Activated B cell treated with CpG ODN at 0.5 μM for 24 hours (primary cell): ENCODE results near the gene PTPN1. TPM values are rescaled to one million over a fixed set of nuclear protein-coding genes. Genes with fewer than 3 reads are reported as not detected.

ENCODE experiments used
- ATAC-seq: fragments of 200-7000 bp; cut with Tn5 transposase; one replicate; pipeline ENCODE4 v1.10.0; 2021; ENCODE audit warnings: low read depth, mild to moderate bottlenecking, moderate library complexity
- CTCF ChIA-PET: fragments of 350-600 bp; sonication (Branson Sonifier 250); formaldehyde crosslinking; loops from one replicate; lab custom pipeline; 2021; ENCODE audit warnings: antibody characterized with exemption; lab: Charles Lee
- POLR2A ChIA-PET: fragments of 350-600 bp; sonication (Branson Sonifier 250); formaldehyde crosslinking; loops from one replicate; lab custom pipeline; 2021; ENCODE audit warnings: antibody characterized with exemption; lab: Charles Lee
- DNase-seq: peaks from one replicate; pipeline ENCODE4 v3.0.0; 2022
- H3K27ac Mint-ChIP-seq: one replicate; pipeline ENCODE4 v1.8.0; 2020; ENCODE audit warnings: mixed read lengths
- H3K27me3 Mint-ChIP-seq: one replicate; pipeline ENCODE4 v1.8.0; 2021; ENCODE audit warnings: mixed read lengths
- H3K36me3 Mint-ChIP-seq: one replicate; pipeline ENCODE4 v1.8.0; 2021; ENCODE audit warnings: low read depth, mixed read lengths
- H3K4me1 Mint-ChIP-seq: one replicate; pipeline ENCODE4 v1.8.0; 2021; ENCODE audit warnings: mixed read lengths
- H3K4me3 Mint-ChIP-seq: one replicate; pipeline ENCODE4 v1.8.0; 2020; ENCODE audit warnings: mild to moderate bottlenecking, mixed read lengths
- H3K9me3 Mint-ChIP-seq: one replicate; pipeline ENCODE4 v1.8.0; 2020; ENCODE audit warnings: mixed read lengths
- CTCF ChIP-seq: fragments of 200-600 bp; IDR thresholded peaks from one replicate; pipeline ENCODE4 v1.8.0; 2022; ENCODE audit warnings: antibody characterized with exemption, mild to moderate bottlenecking
- intact Hi-C: fragments of 100-400 bp; cut with micrococcal nuclease; formaldehyde crosslinking; loops from one replicate; pipeline ENCODE4 v1.15.1; 2024
- total RNA-seq: library from RNA; stranded (reverse); gene quantifications from 2 replicates; pipeline ENCODE4 v1.2.3, GENCODE V29; 2022

PTPN1 gene
- total RNA-seq, 1 donor from 2014 or later: 227 TPM

DNA sequence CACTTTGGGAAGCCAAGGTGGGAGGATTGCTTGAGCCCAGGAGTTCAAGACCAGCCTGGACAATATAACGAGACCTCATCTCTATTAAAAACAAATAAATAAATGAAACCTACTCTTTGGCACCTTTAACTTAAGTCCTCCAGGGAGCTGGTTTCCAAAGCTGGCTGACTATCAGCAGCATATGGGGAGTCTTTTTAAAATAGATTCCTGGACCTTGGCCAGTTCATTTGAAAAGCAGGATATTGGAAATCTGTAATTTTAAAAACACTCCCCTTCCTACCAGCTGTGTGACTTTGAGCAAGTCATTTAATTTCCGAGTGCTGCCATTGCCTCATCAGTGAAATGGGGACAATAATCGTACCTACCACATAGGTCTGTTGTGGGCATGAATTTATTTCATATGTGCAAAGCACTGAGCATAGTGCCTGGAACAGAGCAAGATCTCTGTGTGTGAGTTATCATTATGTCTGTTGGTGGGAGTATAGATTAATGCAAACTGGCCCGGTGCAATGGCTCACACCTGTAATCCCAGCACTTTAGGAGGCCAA is 40.9 kb upstream of the PTPN1 start:
- Mint-ChIP-seq H3K27ac (no peak overlapping the region), H3K9me3 (no peaks in the 10 kb centered on the region), H3K27me3 (no peaks in the 10 kb centered on the region), H3K4me1 (peaks cover 36% of the 10 kb centered on the region), H3K36me3 (no peaks in the 10 kb centered on the region), H3K4me3 (no peak overlapping the region)
- POLR2A ChIA-PET: interaction anchor here (0.5 kb wide), 1 partner anchor 368 kb away, joined by 5 read pairs; no protein-coding TSS in a partner anchor
- CTCF ChIA-PET: interaction anchor here (0.6 kb wide), 1 partner anchor 282 kb away, joined by 3 read pairs; no protein-coding TSS in a partner anchor
- intact Hi-C loops: loop anchor here (10.0 kb wide), 1 partner anchor 494 kb away; no protein-coding TSS in a partner anchor
- no peak for DNase-seq
- ATAC-seq: no peak
- no peak for TF ChIP-seq CTCF

GRCh38 chr20:50469796-50470195 is 40.4 kb upstream of the PTPN1 start:
- Mint-ChIP-seq H3K27me3 (no peaks in the 10 kb centered on the region), H3K4me1 (peaks cover 34% of the 10 kb centered on the region), H3K27ac (no peak overlapping the region), H3K9me3 (no peaks in the 10 kb centered on the region), H3K36me3 (no peaks in the 10 kb centered on the region), H3K4me3 (no peak overlapping the region)
- DNase-seq: no peak
- CTCF ChIA-PET: no interaction called here
- ATAC-seq: no peak
- POLR2A ChIA-PET: no interaction called here
- intact Hi-C loops: loop anchor here (5.0 to 10.0 kb wide), 2 partner anchors 352 to 495 kb away; no protein-coding TSS in a partner anchor
- TF ChIP-seq CTCF: no peak

DNA sequence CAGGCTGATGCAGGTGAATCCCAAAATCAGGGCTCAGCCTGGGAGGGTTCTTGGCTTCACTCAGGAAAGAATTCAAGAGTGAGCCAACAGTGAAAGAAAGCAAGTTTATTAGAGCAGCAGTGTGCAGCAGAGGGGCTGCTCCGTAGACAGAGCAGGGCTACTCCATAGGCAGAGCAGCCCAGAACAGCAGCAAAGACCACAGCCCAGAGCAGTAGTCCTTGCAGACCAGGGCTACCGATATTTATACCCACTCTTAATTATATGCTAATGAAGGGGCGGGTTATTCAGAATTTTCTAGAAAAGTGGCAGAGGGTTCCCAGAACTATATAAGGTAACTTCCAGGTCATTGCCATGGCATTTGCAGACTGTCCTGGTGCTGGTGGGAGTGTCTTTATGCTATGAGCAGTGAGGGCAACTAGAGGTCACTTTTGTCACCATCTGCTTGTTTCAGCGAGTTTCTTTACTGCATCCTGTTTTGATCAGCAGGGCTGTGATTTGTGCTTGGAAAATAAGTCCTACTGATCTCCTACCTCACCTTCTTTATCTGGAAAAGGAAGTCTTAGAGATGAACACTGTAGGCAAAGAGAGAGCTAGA is 39.8 kb upstream of the PTPN1 start:
- Mint-ChIP-seq H3K36me3 (no peaks in the 10 kb centered on the region), H3K27ac (no peak overlapping the region), H3K4me3 (no peak overlapping the region), H3K27me3 (no peaks in the 10 kb centered on the region), H3K9me3 (no peaks in the 10 kb centered on the region), H3K4me1 (peaks cover 34% of the 10 kb centered on the region)
- ChIA-PET CTCF (interaction anchor here (0.8 to 1.3 kb wide), 2 partner anchors 100 to 291 kb away, joined by 3 read pairs; no protein-coding TSS in a partner anchor), POLR2A (interaction anchor here (1.6 kb wide), 1 partner anchor 43 kb away, joined by 5 read pairs; no protein-coding TSS in a partner anchor)
- intact Hi-C loops: loop anchor here (5.0 kb wide), 1 partner anchor 353 kb away; no protein-coding TSS in a partner anchor
- DNase-seq (no peak), ATAC-seq (no peak)
- TF ChIP-seq CTCF: no peak

DNA sequence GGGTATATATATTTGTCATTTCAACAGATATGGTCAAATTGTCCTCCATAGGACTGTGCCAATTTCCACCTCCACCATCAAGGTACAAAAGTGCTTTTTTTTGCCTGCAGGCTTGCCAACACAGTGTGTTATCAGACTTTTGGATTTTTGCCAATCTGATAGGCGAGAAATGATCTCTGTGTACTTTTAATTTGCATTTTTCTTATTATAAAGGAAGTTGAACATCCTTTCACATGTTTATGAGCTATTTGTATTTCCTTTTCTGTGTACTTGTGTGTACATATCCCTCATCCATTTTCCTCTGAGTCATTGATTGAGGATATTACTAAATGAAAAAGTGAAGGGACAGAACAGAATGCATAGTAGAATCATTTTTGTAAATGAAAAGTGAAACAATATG is 39.0 kb upstream of the PTPN1 start:
- no peak overlapping the region for H3K27ac Mint-ChIP-seq

More for the DNA sequence above, 39.0 kb upstream of the PTPN1 start:
- ATAC-seq (no peak), DNase-seq (no peak)
- Mint-ChIP-seq H3K9me3 (no peaks in the 10 kb centered on the region), H3K4me3 (no peak overlapping the region), H3K4me1 (peaks cover 38% of the 10 kb centered on the region), H3K27me3 (no peaks in the 10 kb centered on the region), H3K36me3 (no peaks in the 10 kb centered on the region)
- TF ChIP-seq CTCF: no peak
- ChIA-PET CTCF (interaction anchor here (0.8 to 1.3 kb wide), 2 partner anchors 99 to 292 kb away, joined by 3 read pairs; no protein-coding TSS in a partner anchor), POLR2A (interaction anchor here (0.6 to 2.3 kb wide), 3 partner anchors 40 to 358 kb away, joined by 3 to 5 read pairs (median 5); partner anchors contain the start of gene UBE2V1)
- intact Hi-C loops: loop anchor here (5.0 kb wide), 1 partner anchor 354 kb away; no protein-coding TSS in a partner anchor
